GM18511 (cell line): ENCODE data around the gene PBX1.

ENCODE experiments used
- ATAC-seq: cut with Tn5 transposase; IDR thresholded peaks from one replicate; pipeline ENCODE4 v1.9.1; 2021; ENCODE audit warnings: mild to moderate bottlenecking, moderate library complexity; ENCODE audit not compliant: unreplicated experiment

The PBX1 gene

GRCh38 chr1:164660775-164661174 lies 101.8 kb downstream of the PBX1 start:
- peak; percentile 5 for ATAC-seq

GRCh38 chr1:164662462-164662861 lies 103.5 kb downstream of the PBX1 start:
- no peak for ATAC-seq

- no peak for ATAC-seq
Observed at GRCh38 chr1:164662955-164663354, 104.0 kb downstream of the PBX1 start.

GRCh38 chr1:164664127-164664526 lies 105.1 kb downstream of the PBX1 start:
- ATAC-seq, result no peak

- ATAC-seq, result no peak
Observed at GRCh38 chr1:164667001-164667400, 108.0 kb downstream of the PBX1 start.

- no peak for ATAC-seq
Observed at GRCh38 chr1:164667600-164667999, 108.6 kb downstream of the PBX1 start.

- ATAC-seq, result no peak
Observed at GRCh38 chr1:164668491-164669400, 109.8 kb downstream of the PBX1 start.

GRCh38 chr1:164670026-164670425 lies 111.0 kb downstream of the PBX1 start:
- ATAC-seq, result no peak

- ATAC-seq, result no peak
Observed at GRCh38 chr1:164670786-164671185, 111.8 kb downstream of the PBX1 start.

- ATAC-seq, result no peak
Observed at GRCh38 chr1:164671323-164671965, 112.5 kb downstream of the PBX1 start.

GRCh38 chr1:164671966-164672571 lies 113.1 kb downstream of the PBX1 start:
- no peak for ATAC-seq

- ATAC-seq, result no peak
Observed at GRCh38 chr1:164672588-164672987, 113.6 kb downstream of the PBX1 start.

GRCh38 chr1:164673584-164674214 lies 114.7 kb downstream of the PBX1 start:
- no peak for ATAC-seq

GRCh38 chr1:164675342-164675904 lies 116.4 kb downstream of the PBX1 start:
- ATAC-seq, result no peak

- ATAC-seq, result no peak
Observed at GRCh38 chr1:164678136-164678700, 119.2 kb downstream of the PBX1 start.

- ATAC-seq, result no peak
Observed at GRCh38 chr1:164682570-164682969, 123.6 kb downstream of the PBX1 start.

- no peak for ATAC-seq
Observed at GRCh38 chr1:164683235-164683634, 124.3 kb downstream of the PBX1 start.

GRCh38 chr1:164685266-164686035 lies 126.5 kb downstream of the PBX1 start:
- ATAC-seq, result no peak

GRCh38 chr1:164687777-164688176 lies 128.8 kb downstream of the PBX1 start:
- no peak for ATAC-seq

- ATAC-seq, result no peak
Observed at GRCh38 chr1:164688791-164689190, 129.8 kb downstream of the PBX1 start.
